ENCODE measurements around the gene BRI3.

GRCh38 chr7:98303906-98304305, 22.4 kb downstream of the BRI3 start:
- no peak for TF ChIP-seq CTCF (IDR thresholded peaks at IDR 0.05 in 8 of 11, conservative IDR thresholded peaks at IDR 0.05 in 3 of 11)
- peak in 1 of 3 donors; percentile 46 for TF ChIP-seq POLR2AphosphoS5 (IDR thresholded peaks at IDR 0.05)
- no peak for TF ChIP-seq POLR2A (IDR thresholded peaks at IDR 0.05)

All from spleen (tissue), 7 donors.